Measurements from ENCODE around the gene DYRK1B. TPM values are rescaled to one million over a fixed set of nuclear protein-coding genes. Genes with fewer than 3 reads are reported as not detected.

DYRK1B gene
- total RNA-seq, 1 donor from 2014 or later = 16.7 TPM

- Histone ChIP-seq H3K4me3 (peak within 1 kb of the TSS; percentile 96), H3K27me3 (no peaks in the 10 kb centered on the region), H3K9me3 (no peaks in the 10 kb centered on the region), H3K36me3 (no peaks in the 10 kb centered on the region), H3K27ac (peak within 1 kb of the TSS; percentile 93), H3K4me1 (peaks cover 32% of the 10 kb centered on the region)
- ATAC-seq (peak; percentile 97), DNase-seq (peak; percentile 99)
- TF ChIP-seq CTCF (IDR thresholded peaks at IDR 0.05) = no peak
- intact Hi-C loops (cut with DNase I) = no loop called here
Measured at GRCh38 chr19:39845933-39846677, 12.1 kb upstream of the DYRK1B start, which contains the start of gene FBL. FBL (minus strand) TSS chr19:39846379; CDS start chr19:39846300, 79 bp downstream.

DNA sequence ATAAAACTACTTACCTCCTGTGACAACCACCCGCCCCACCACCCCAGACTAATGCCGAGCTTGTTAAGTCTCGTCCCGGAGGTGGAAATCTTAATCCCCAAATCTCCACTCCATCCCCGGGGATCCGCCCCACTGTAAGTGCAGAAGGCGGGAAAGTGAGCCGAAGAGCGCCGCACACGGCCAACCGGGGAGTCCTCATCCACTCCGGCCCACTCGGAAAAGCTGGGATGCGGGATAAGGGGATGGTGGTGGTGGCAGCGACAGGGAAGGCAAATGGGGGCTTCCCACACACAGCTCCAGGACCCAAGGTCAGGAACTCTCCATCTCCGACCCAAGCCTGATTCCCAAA lies 11.6 kb upstream of the DYRK1B start:
- H3K4me1 ChIP-seq = peaks cover 32% of the 10 kb centered on the region
- no peaks in the 10 kb centered on the region for H3K9me3 ChIP-seq
- ATAC-seq (peak; percentile 6), DNase-seq (peak; percentile 65)
- H3K4me3 ChIP-seq = peak overlapping the region; percentile 96
- intact Hi-C loops (cut with DNase I) = no loop called here
- no peaks in the 10 kb centered on the region for H3K36me3 ChIP-seq
- peak overlapping the region; percentile 93 for H3K27ac ChIP-seq
- no peaks in the 10 kb centered on the region for H3K27me3 ChIP-seq
- no peak for TF ChIP-seq CTCF (IDR thresholded peaks at IDR 0.05)

GRCh38 chr19:39845172-39845571 lies 11.2 kb upstream of the DYRK1B start:
- peaks cover 1% of the 10 kb centered on the region for H3K36me3 ChIP-seq
- peak overlapping the region; percentile 93 for H3K27ac ChIP-seq
- H3K9me3 ChIP-seq = no peaks in the 10 kb centered on the region
- H3K4me1 ChIP-seq = peaks cover 32% of the 10 kb centered on the region
- H3K4me3 ChIP-seq = peak overlapping the region; percentile 96
- no peak for TF ChIP-seq CTCF (IDR thresholded peaks at IDR 0.05)
- ATAC-seq (no peak), DNase-seq (no peak)
- no peaks in the 10 kb centered on the region for H3K27me3 ChIP-seq
- intact Hi-C loops (cut with DNase I) = no loop called here

- Histone ChIP-seq H3K27ac (no peak overlapping the region), H3K4me1 (peaks cover 32% of the 10 kb centered on the region), H3K9me3 (no peaks in the 10 kb centered on the region), H3K4me3 (no peak overlapping the region), H3K27me3 (no peaks in the 10 kb centered on the region), H3K36me3 (peaks cover 12% of the 10 kb centered on the region)
- DNase-seq = no peak
- TF ChIP-seq CTCF (IDR thresholded peaks at IDR 0.05) = peak; percentile 62
- ATAC-seq = no peak
- intact Hi-C loops (cut with DNase I) = no loop called here
Measured at GRCh38 chr19:39843919-39844793, 10.2 kb upstream of the DYRK1B start.

GRCh38 chr19:39842693-39843435 lies 8.9 kb upstream of the DYRK1B start:
- no peak for DNase-seq
- H3K4me3 ChIP-seq = no peak overlapping the region
- TF ChIP-seq CTCF (IDR thresholded peaks at IDR 0.05) = no peak
- no peaks in the 10 kb centered on the region for H3K9me3 ChIP-seq
- intact Hi-C loops (cut with DNase I) = no loop called here
- no peak overlapping the region for H3K27ac ChIP-seq
- peaks cover 32% of the 10 kb centered on the region for H3K4me1 ChIP-seq
- peaks cover 22% of the 10 kb centered on the region for H3K36me3 ChIP-seq
- H3K27me3 ChIP-seq = no peaks in the 10 kb centered on the region
- ATAC-seq = no peak

Data from upper lobe of right lung (tissue), 1 donor.